CD14-positive monocyte (primary cell): ENCODE results near the gene PI4KA. TPM values are rescaled to one million over a fixed set of nuclear protein-coding genes. Genes with fewer than 3 reads are reported as not detected.
A peak's percentile ranks its signal among the peaks of the same experiment; 100 is the strongest.

Experiments
- DNase-seq, 3 donors: peaks; one replicate each; pipeline ENCODE4 v3.0.0-alpha.2; 2011 to 2022
- H2AFZ ChIP-seq: 2 replicates; pipeline ENCODE4 v1.6.0; 2012; ENCODE audit warnings: mild to moderate bottlenecking, low read depth, low read length, inconsistent platforms; ENCODE audit not compliant: insufficient read depth, poor library complexity, severe bottlenecking
- H3K27ac ChIP-seq, 2 donors: 1 replicate in 1 of 2; 2 replicates in 1 of 2; pipeline ENCODE4 v1.5.1; 2012 to 2013; ENCODE audit warnings: low read length in 2 of 2, control low read depth in 1 of 2, inconsistent platforms in 1 of 2, low read depth in 1 of 2, mild to moderate bottlenecking in 1 of 2
- H3K27me3 ChIP-seq, 2 donors: one replicate each; pipeline versions ENCODE4 v1.6.0 to v1.6.1; 2011 to 2013; ENCODE audit warnings: low read length in 2 of 2; ENCODE audit not compliant: control insufficient read depth in 2 of 2, insufficient read depth in 2 of 2
- H3K36me3 ChIP-seq, 2 donors: replicated peaks in 1 of 2; 1 replicate in 1 of 2; 2 replicates in 1 of 2; pipeline versions ENCODE4 v1.5.1 to v1.6.1; 2012 to 2013; ENCODE audit warnings: low read length in 2 of 2, control low read depth in 1 of 2, inconsistent platforms in 1 of 2, mild to moderate bottlenecking in 1 of 2; ENCODE audit not compliant: insufficient read depth in 2 of 2, control insufficient read depth in 1 of 2
- H3K4me1 ChIP-seq, 2 donors: 1 replicate in 1 of 2; 2 replicates in 1 of 2; pipeline versions ENCODE4 v1.5.1 to v1.6.1; 2012 to 2013; ENCODE audit warnings: low read length in 2 of 2, control low read depth in 1 of 2, inconsistent platforms in 1 of 2, mild to moderate bottlenecking in 1 of 2, moderate library complexity in 1 of 2; ENCODE audit not compliant: insufficient read depth in 2 of 2, control insufficient read depth in 1 of 2
- H3K4me2 ChIP-seq: replicated peaks from 2 replicates; pipeline ENCODE3; 2012; ENCODE audit warnings: low read length, moderate library complexity, mild to moderate bottlenecking; ENCODE audit not compliant: poor library complexity, severe bottlenecking; ENCODE audit errors: extremely low read depth
- H3K4me3 ChIP-seq, 3 experiments: fragments of 200-600 bp in 1 of 3; sonication (generic) in 1 of 3; replicated peaks in 1 of 3; 1 replicate in 2 of 3; 2 replicates in 1 of 3; pipeline ENCODE4 v1.5.1; 2011 to 2013; ENCODE audit warnings: low read length in 3 of 3, mild to moderate bottlenecking in 3 of 3, control low read depth in 2 of 3, low read depth in 2 of 3, inconsistent platforms in 1 of 3, moderate library complexity in 1 of 3
- H3K79me2 ChIP-seq: 2 replicates; pipeline ENCODE4 v1.6.0; 2012; ENCODE audit warnings: mild to moderate bottlenecking, control low read depth, inconsistent platforms, low read length, moderate library complexity; ENCODE audit not compliant: insufficient read depth
- H3K9ac ChIP-seq: 2 replicates; pipeline ENCODE4 v1.6.0; 2017; ENCODE audit warnings: low read length, mild to moderate bottlenecking; ENCODE audit not compliant: insufficient read depth, poor library complexity, severe bottlenecking
- H3K9me3 ChIP-seq, 2 donors: replicated peaks in 1 of 2; 1 replicate in 1 of 2; 2 replicates in 1 of 2; pipeline versions ENCODE4 v1.5.1 to v1.6.1; 2012 to 2013; ENCODE audit warnings: low read length in 2 of 2, control low read depth in 1 of 2; ENCODE audit not compliant: control insufficient read depth in 1 of 2, insufficient read depth in 1 of 2
- H4K20me1 ChIP-seq: 2 replicates; pipeline ENCODE4 v1.6.0; 2012; ENCODE audit warnings: mild to moderate bottlenecking, low read length, control low read depth, moderate library complexity; ENCODE audit not compliant: insufficient read depth
- H3K27ac Mint-ChIP-seq, 7 donors: one replicate each; pipeline ENCODE4 v1.8.0; 2020; ENCODE audit warnings: mild to moderate bottlenecking in 7 of 7, mixed read lengths in 7 of 7, moderate library complexity in 6 of 7, inconsistent platforms in 2 of 7
- H3K27me3 Mint-ChIP-seq, 3 donors: one replicate each; pipeline ENCODE4 v1.8.0; 2021 to 2022; ENCODE audit warnings: low read depth in 3 of 3, mild to moderate bottlenecking in 3 of 3, mixed read lengths in 3 of 3, moderate library complexity in 3 of 3, inconsistent platforms in 1 of 3
- H3K36me3 Mint-ChIP-seq, 2 donors: one replicate each; pipeline ENCODE4 v1.8.0; 2020; ENCODE audit warnings: mixed read lengths in 2 of 2, inconsistent platforms in 1 of 2, mild to moderate bottlenecking in 1 of 2
- H3K4me1 Mint-ChIP-seq: one replicate; pipeline ENCODE4 v1.8.0; 2020; ENCODE audit warnings: mild to moderate bottlenecking, mixed read lengths
- H3K4me3 Mint-ChIP-seq, 2 donors: one replicate each; pipeline ENCODE4 v1.8.0; 2020; ENCODE audit warnings: mild to moderate bottlenecking in 2 of 2, mixed read lengths in 2 of 2, moderate library complexity in 1 of 2
- H3K9me3 Mint-ChIP-seq, 7 donors: one replicate each; pipeline ENCODE4 v1.8.0; 2020 to 2022; ENCODE audit warnings: mixed read lengths in 7 of 7, mild to moderate bottlenecking in 6 of 7, moderate library complexity in 6 of 7, inconsistent platforms in 2 of 7
- WGBS: methylation state at CpG from one replicate; pipeline ENCODE4 v1.1.5; 2013; ENCODE audit warnings: missing lambda C conversion rate; ENCODE audit not compliant: insufficient coverage; 5-methylcytosine and 5-hydroxymethylcytosine counted together
- intact Hi-C, 2 donors: fragments of 100-400 bp; cut with micrococcal nuclease; formaldehyde crosslinking; loops; one replicate each; pipeline versions ENCODE4 v1.15.0 to v1.15.1; 2023
- polyA plus RNA-seq, 3 donors: library from polyadenylated mRNA; depleted of rRNA in 1 of 3; unstranded in 2 of 3; stranded (reverse) in 1 of 3; fragments of 300-500 nt in 2 of 3; fragments of >200 nt in 1 of 3; fragmentation: Illumina TruSeq in 2 of 3; gene quantifications; 1 replicate in 2 of 3; 2 replicates in 1 of 3; pipeline ENCODE4 v1.2.3, GENCODE V29; 2012 to 2021
- TF ChIP-seq, protein P1 (sequence below): fragments of 200-600 bp; IDR thresholded peaks from one replicate; pipeline ENCODE4 v1.8.0; 2022; ENCODE audit warnings: antibody characterized with exemption, mild to moderate bottlenecking

PI4KA gene
- polyA plus RNA-seq, 3 donors = 22.8 to 74.4 (median 38.2) TPM

GRCh38 chr22:20785415-20785814, 73.2 kb downstream of the PI4KA start:
- Mint-ChIP-seq H3K36me3 (peaks cover 59 to 82% of the 10 kb centered on the region in 2 donors), H3K4me1 (peaks cover 5% of the 10 kb centered on the region), H3K27ac (no peak overlapping the region), H3K27me3 (peaks cover 0 to 2% (median 0%) of the 10 kb centered on the region in 3 donors), H3K9me3 (no peaks in the 10 kb centered on the region), H3K4me3 (no peak overlapping the region)
- Histone ChIP-seq H3K4me2 (no peak overlapping the region), H3K9ac (no peak overlapping the region), H3K36me3 (peaks cover 47 to 88% of the 10 kb centered on the region in 2 donors), H3K4me3 (no peak overlapping the region), H3K27me3 (no peaks in the 10 kb centered on the region), H3K4me1 (peaks cover 0 to 5% of the 10 kb centered on the region in 2 donors), H3K79me2 (no peaks in the 10 kb centered on the region), H4K20me1 (peaks cover 9% of the 10 kb centered on the region), H3K27ac (no peak overlapping the region), H3K9me3 (no peaks in the 10 kb centered on the region), H2AFZ (no peak overlapping the region)
- DNase-seq = no peak
- intact Hi-C loops = no loop called here
- no CpG with 5 or more reads among the region's 3 CpGs for WGBS
- TF ChIP-seq, protein P1, sequence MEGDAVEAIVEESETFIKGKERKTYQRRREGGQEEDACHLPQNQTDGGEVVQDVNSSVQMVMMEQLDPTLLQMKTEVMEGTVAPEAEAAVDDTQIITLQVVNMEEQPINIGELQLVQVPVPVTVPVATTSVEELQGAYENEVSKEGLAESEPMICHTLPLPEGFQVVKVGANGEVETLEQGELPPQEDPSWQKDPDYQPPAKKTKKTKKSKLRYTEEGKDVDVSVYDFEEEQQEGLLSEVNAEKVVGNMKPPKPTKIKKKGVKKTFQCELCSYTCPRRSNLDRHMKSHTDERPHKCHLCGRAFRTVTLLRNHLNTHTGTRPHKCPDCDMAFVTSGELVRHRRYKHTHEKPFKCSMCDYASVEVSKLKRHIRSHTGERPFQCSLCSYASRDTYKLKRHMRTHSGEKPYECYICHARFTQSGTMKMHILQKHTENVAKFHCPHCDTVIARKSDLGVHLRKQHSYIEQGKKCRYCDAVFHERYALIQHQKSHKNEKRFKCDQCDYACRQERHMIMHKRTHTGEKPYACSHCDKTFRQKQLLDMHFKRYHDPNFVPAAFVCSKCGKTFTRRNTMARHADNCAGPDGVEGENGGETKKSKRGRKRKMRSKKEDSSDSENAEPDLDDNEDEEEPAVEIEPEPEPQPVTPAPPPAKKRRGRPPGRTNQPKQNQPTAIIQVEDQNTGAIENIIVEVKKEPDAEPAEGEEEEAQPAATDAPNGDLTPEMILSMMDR = no peak

GRCh38 chr22:20783844-20784723, 74.5 kb downstream of the PI4KA start:
- Histone ChIP-seq H4K20me1 (peaks cover 9% of the 10 kb centered on the region), H3K4me3 (no peak overlapping the region), H3K9ac (no peak overlapping the region), H3K4me1 (peaks cover 0 to 5% of the 10 kb centered on the region in 2 donors), H3K9me3 (no peaks in the 10 kb centered on the region), H3K36me3 (peaks cover 53 to 92% of the 10 kb centered on the region in 2 donors), H3K27ac (no peak overlapping the region), H3K4me2 (no peak overlapping the region), H3K27me3 (no peaks in the 10 kb centered on the region), H3K79me2 (no peaks in the 10 kb centered on the region), H2AFZ (no peak overlapping the region)
- Mint-ChIP-seq H3K36me3 (peaks cover 64 to 87% of the 10 kb centered on the region in 2 donors), H3K27me3 (peaks cover 0 to 2% (median 0%) of the 10 kb centered on the region in 3 donors), H3K4me1 (peaks cover 5% of the 10 kb centered on the region), H3K9me3 (no peaks in the 10 kb centered on the region), H3K27ac (peak overlapping the region in 2 of 7 donors; percentile 45 to 65), H3K4me3 (no peak overlapping the region)
- WGBS = 77% methylated on average over 12 of the region's 14 CpGs
- TF ChIP-seq, protein P1 = peak; percentile 78
- intact Hi-C loops = no loop called here
- DNase-seq = peak; percentile 7 to 41 (median 14)
